GM12872 (cell line): Measurements from ENCODE around the gene PLEKHM2.

Source experiments
- TF ChIP-seq, protein P1 (sequence below): IDR thresholded peaks from 3 replicates; pipeline ENCODE4 v1.5.1; 2011; ENCODE audit warnings: low read depth, mild to moderate bottlenecking, low read length, moderate library complexity; ENCODE audit not compliant: insufficient read depth

The PLEKHM2 gene

DNA sequence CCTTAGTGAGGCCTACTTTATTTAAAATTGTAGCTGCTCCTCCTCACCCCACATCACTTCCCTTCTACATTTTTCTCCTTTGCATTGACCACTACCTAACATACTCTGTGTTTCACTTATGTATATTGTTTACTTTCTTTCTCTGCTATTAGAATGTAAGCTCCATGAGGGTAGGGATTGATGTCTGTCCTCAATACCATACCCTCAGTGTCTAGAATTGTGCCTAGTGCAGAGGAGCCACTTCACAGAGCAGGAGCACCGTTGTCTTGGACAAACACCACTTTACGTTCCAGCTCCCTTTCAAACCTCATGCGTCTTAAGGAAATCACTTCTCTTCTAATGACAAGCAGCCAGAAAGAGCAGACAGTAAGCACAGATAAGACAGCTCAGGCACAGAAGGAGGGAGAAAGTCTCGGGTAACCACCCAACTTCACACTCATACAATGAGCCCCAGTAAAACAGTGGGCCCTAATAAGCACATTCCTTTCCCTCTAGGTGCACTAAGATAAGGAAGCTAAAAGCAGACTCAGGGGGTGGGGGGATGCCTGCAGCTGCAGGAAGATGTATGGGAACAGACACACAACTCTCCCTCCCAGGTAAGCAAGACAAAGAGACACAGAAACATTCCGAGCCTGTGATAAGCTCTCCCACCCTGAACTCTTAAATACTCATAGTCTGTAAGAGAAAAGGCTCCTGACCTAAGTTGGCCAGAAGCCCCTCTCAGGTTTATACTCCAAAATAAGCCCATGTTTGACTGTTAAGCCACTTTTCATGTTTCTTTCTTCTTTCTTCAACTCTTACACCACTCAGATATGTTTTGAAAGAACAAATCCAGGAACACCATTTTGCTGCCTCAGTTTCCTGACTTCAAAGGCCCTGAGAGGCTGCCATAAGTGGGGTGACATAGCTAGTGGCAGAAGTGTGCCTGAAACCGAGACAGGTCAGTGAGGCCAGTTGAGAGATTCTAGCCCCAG, 7.1 kb upstream of the PLEKHM2 start:
- TF ChIP-seq, protein P1, sequence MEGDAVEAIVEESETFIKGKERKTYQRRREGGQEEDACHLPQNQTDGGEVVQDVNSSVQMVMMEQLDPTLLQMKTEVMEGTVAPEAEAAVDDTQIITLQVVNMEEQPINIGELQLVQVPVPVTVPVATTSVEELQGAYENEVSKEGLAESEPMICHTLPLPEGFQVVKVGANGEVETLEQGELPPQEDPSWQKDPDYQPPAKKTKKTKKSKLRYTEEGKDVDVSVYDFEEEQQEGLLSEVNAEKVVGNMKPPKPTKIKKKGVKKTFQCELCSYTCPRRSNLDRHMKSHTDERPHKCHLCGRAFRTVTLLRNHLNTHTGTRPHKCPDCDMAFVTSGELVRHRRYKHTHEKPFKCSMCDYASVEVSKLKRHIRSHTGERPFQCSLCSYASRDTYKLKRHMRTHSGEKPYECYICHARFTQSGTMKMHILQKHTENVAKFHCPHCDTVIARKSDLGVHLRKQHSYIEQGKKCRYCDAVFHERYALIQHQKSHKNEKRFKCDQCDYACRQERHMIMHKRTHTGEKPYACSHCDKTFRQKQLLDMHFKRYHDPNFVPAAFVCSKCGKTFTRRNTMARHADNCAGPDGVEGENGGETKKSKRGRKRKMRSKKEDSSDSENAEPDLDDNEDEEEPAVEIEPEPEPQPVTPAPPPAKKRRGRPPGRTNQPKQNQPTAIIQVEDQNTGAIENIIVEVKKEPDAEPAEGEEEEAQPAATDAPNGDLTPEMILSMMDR = no peak

GRCh38 chr1:15678578-15678977, 5.5 kb upstream of the PLEKHM2 start:
- TF ChIP-seq, protein P1 = no peak

DNA sequence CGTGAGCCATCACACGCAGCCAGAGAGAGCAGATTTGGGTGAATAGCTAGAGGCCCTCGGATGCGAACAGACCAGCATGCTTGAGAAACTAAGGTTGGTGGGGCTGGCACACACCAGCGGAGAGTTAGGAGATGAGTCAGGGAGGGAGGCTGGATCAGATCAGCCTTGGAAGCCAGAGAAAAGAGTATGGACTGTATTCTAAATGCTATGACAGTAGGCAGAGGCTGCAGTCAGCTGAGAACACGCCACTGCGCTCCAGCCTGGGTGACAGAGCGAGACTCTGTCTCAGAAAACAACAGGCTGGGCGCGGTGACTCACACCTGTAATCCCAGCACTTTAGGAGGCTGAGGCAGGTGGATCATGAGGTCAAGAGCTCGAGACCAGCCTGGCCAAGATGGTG, 4.0 kb upstream of the PLEKHM2 start:
- TF ChIP-seq, protein P1 = no peak

- TF ChIP-seq, protein P1 = no peak
Observed at GRCh38 chr1:15680561-15681348, 3.4 kb upstream of the PLEKHM2 start.

DNA sequence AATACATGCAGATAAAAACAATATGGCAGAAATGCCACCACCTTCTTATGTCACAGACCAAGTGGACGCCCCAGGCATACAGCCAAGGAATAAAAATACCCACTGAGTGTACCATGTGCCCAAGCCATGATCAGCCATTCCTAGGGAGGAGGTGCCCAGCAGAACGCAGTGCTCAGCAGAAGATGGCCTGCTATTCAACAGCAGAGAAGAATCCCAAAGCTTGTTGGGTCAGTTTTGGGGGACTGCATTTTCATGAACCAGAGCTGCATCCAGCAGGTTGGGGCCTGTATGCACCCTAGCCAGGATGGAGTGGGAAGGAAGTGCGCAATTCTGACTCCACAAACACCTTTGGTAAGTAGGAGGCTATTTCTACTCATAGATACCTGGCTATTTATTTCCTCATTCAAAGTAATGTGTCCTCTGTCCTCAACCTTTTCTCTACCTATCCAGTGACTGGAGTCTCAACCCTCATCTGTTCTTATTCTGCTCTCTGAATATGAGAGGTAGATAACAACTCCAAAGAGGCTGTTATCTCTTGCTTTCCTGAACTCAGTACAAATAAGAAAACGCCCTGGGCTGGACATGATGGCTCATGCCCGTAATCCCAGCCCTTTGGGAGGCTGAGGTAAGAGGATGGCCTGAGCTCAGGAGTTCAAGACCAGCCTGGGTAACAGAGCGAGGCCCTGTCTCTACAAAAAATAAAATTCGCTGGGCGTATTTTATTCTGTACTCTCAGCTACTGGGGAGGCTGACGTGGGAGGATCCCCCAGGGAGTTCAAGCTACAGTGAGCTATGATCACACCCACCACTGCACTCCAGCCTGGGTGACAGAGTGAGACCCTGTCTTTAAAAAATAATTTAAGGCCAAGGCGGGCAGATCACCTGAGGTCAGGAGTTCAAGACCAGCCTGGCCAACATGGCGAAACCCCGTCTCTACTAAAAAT, 2.5 kb upstream of the PLEKHM2 start:
- TF ChIP-seq, protein P1 = no peak

GRCh38 chr1:15682936-15683341, 1.2 kb upstream of the PLEKHM2 start:
- TF ChIP-seq, protein P1 = no peak
